SU-DHL-6 (cell line): Measurements from ENCODE around the gene F11R.

ENCODE experiments used
- EZH2phosphoT487 ChIP-seq: fragments of 200-600 bp; sonication (generic), shearing (Covaris generic); conservative IDR thresholded peaks from 2 replicates; pipeline ENCODE4 v1.6.1; 2018; ENCODE audit warnings: mild to moderate bottlenecking, antibody characterized with exemption, low read length, moderate library complexity, mixed read lengths
- TF ChIP-seq, protein P1 (sequence below): fragments of 200-600 bp; sonication (generic); IDR thresholded peaks from one replicate; pipeline ENCODE4 v1.5.1; 2017; ENCODE audit warnings: antibody characterized with exemption, mild to moderate bottlenecking, low read length, moderate library complexity; ENCODE audit not compliant: insufficient read depth, poor library complexity, severe bottlenecking

DNA sequence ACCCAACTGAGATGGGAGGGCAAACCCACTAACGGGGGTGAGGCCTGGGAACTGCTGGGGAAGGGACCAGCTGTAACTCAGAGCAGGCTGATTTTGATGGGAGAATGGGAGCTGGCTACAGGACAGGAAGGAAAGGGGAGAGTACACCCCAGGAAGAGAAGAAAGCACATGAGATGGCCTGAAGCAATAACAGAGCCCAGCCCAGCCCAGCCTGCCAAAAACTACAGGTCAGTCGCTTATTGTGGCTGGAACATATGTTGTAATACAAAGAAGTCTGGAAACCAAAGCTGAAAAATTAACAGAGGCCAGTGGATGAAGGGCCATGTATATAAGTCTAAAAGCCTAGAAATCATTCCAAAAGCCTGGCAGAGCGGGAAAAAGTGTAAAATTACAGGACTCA is 67.9 kb downstream of the F11R start:
- TF ChIP-seq, protein P1, sequence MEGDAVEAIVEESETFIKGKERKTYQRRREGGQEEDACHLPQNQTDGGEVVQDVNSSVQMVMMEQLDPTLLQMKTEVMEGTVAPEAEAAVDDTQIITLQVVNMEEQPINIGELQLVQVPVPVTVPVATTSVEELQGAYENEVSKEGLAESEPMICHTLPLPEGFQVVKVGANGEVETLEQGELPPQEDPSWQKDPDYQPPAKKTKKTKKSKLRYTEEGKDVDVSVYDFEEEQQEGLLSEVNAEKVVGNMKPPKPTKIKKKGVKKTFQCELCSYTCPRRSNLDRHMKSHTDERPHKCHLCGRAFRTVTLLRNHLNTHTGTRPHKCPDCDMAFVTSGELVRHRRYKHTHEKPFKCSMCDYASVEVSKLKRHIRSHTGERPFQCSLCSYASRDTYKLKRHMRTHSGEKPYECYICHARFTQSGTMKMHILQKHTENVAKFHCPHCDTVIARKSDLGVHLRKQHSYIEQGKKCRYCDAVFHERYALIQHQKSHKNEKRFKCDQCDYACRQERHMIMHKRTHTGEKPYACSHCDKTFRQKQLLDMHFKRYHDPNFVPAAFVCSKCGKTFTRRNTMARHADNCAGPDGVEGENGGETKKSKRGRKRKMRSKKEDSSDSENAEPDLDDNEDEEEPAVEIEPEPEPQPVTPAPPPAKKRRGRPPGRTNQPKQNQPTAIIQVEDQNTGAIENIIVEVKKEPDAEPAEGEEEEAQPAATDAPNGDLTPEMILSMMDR, result no peak
- TF ChIP-seq EZH2phosphoT487, result no peak
